Caco-2 (cell line): ENCODE measurements around the gene LAMC1. TPM values are rescaled to one million over a fixed set of nuclear protein-coding genes. Genes with fewer than 3 reads are reported as not detected.

ENCODE experiments used
- BruUV-seq: library from RNA; stranded (reverse); fragments of 400-500 nt; replicated peaks from 2 replicates; lab custom pipeline; 2021; lab: Mats Ljungman, UMichigan
- CTCF ChIA-PET: fragments of 300-600 bp; sonication (Branson Sonifier 250); formaldehyde crosslinking; loops from one replicate; lab custom pipeline; 2022; ENCODE audit warnings: antibody characterized with exemption; lab: Charles Lee
- POLR2A ChIA-PET: fragments of 300-600 bp; sonication (Branson Sonifier 250); formaldehyde crosslinking; loops from one replicate; lab custom pipeline; 2022; ENCODE audit warnings: antibody characterized with exemption; lab: Charles Lee
- DNase-seq, 2 experiments: peaks; one replicate each; pipeline versions ENCODE4 v3.0.0 to v3.0.0-alpha.2; 2020 to 2022
- H3K27me3 ChIP-seq: replicated peaks from 2 replicates; pipeline ENCODE4 v1.6.0; 2011; ENCODE audit warnings: low read length; ENCODE audit not compliant: control insufficient read depth, insufficient read depth
- H3K36me3 ChIP-seq: 2 replicates; pipeline ENCODE4 v1.5.1; 2011; ENCODE audit warnings: low read length; ENCODE audit not compliant: control insufficient read depth, insufficient read depth
- H3K4me1 ChIP-seq: fragments of 250-450 bp; sonication (Bioruptor Pico); 2 replicates; pipeline ENCODE4 v1.5.1; 2020; ENCODE audit warnings: mild to moderate bottlenecking
- H3K4me3 ChIP-seq: 2 replicates; pipeline ENCODE4 v1.5.1; 2011; ENCODE audit warnings: low read depth, mild to moderate bottlenecking, control low read depth, low read length
- H3K9me3 ChIP-seq: fragments of 250-450 bp; sonication (Bioruptor Pico); 2 replicates; pipeline ENCODE4 v1.5.1; 2020; ENCODE audit warnings: mild to moderate bottlenecking, moderate library complexity
- H3K27ac Mint-ChIP-seq: one replicate; pipeline ENCODE4 v1.8.0; 2022; ENCODE audit warnings: mixed read lengths; ENCODE audit not compliant: unreplicated experiment
- H3K27me3 Mint-ChIP-seq: one replicate; pipeline ENCODE4 v1.8.0; 2022; ENCODE audit warnings: mixed read lengths; ENCODE audit not compliant: insufficient read depth, unreplicated experiment
- H3K36me3 Mint-ChIP-seq: one replicate; pipeline ENCODE4 v1.8.0; 2022; ENCODE audit warnings: mild to moderate bottlenecking, mixed read lengths; ENCODE audit not compliant: insufficient read depth, unreplicated experiment
- H3K4me1 Mint-ChIP-seq: one replicate; pipeline ENCODE4 v1.8.0; 2022; ENCODE audit warnings: low read depth, mixed read lengths; ENCODE audit not compliant: unreplicated experiment
- H3K4me3 Mint-ChIP-seq: one replicate; pipeline ENCODE4 v1.8.0; 2022; ENCODE audit warnings: mild to moderate bottlenecking, moderate library complexity, mixed read lengths; ENCODE audit not compliant: unreplicated experiment
- H3K9me3 Mint-ChIP-seq: one replicate; pipeline ENCODE4 v1.8.0; 2022; ENCODE audit warnings: mixed read lengths; ENCODE audit not compliant: unreplicated experiment
- CTCF ChIP-seq, 2 experiments: fragments of 200-600 bp in 1 of 2; IDR thresholded peaks; 1 replicate in 1 of 2; 2 replicates in 1 of 2; pipeline versions ENCODE4 v1.5.1 to v1.8.0; 2011 to 2022; ENCODE audit warnings: antibody characterized with exemption in 1 of 2, control low read depth in 1 of 2, inconsistent platforms in 1 of 2, low read depth in 1 of 2, low read length in 1 of 2, mild to moderate bottlenecking in 1 of 2, moderate library complexity in 1 of 2; ENCODE audit not compliant: insufficient read depth in 1 of 2, severe bottlenecking in 1 of 2, unreplicated experiment in 1 of 2
- intact Hi-C: fragments of 100-400 bp; cut with micrococcal nuclease; formaldehyde crosslinking; loops from one replicate; pipeline ENCODE4 v1.10.0; 2022; ENCODE audit not compliant: unreplicated experiment
- total RNA-seq: library from RNA; stranded (reverse); gene quantifications from 2 replicates; pipeline ENCODE4 v1.2.3, GENCODE V29; 2022

LAMC1 gene
- total RNA-seq, 1 experiment from 2014 or later, result 323 TPM

- H3K4me3 Mint-ChIP-seq, result no peak overlapping the region
- TF ChIP-seq CTCF (IDR thresholded peaks at IDR 0.05; ENCODE audit: insufficient read depth in 1 of 2, low read depth in 1 of 2, low read length in 1 of 2, severe bottlenecking in 1 of 2, unreplicated experiment in 1 of 2), result no peak
- POLR2A ChIA-PET, result no interaction called here
- peaks cover 50% of the 10 kb centered on the region for H3K4me1 ChIP-seq
- H3K27me3 ChIP-seq, result no peaks in the 10 kb centered on the region
- H3K4me3 ChIP-seq, result no peak overlapping the region
- no TSS peak for BruUV-seq
- intact Hi-C loops, result no loop called here
- no peak for DNase-seq
- H3K27ac Mint-ChIP-seq, result no peak overlapping the region
- no peaks in the 10 kb centered on the region for H3K27me3 Mint-ChIP-seq
- no peaks in the 10 kb centered on the region for H3K9me3 Mint-ChIP-seq
- H3K9me3 ChIP-seq, result no peaks in the 10 kb centered on the region
- H3K4me1 Mint-ChIP-seq, result peaks cover 39% of the 10 kb centered on the region
- H3K36me3 Mint-ChIP-seq, result peaks cover 5% of the 10 kb centered on the region
- CTCF ChIA-PET, result interaction anchor here (1.6 kb wide), 1 partner anchor 50 kb away, joined by 8 read pairs; no protein-coding TSS in a partner anchor
- H3K36me3 ChIP-seq, result no peaks in the 10 kb centered on the region
Observed at GRCh38 chr1:183178545-183178944, 155.3 kb downstream of the LAMC1 start.

- no peak overlapping the region for H3K27ac Mint-ChIP-seq
- H3K36me3 Mint-ChIP-seq, result peaks cover 5% of the 10 kb centered on the region
- intact Hi-C loops, result no loop called here
- no peak overlapping the region for H3K4me3 Mint-ChIP-seq
- H3K9me3 Mint-ChIP-seq, result no peaks in the 10 kb centered on the region
- Histone ChIP-seq H3K4me1 (peaks cover 50% of the 10 kb centered on the region), H3K4me3 (no peak overlapping the region), H3K36me3 (no peaks in the 10 kb centered on the region), H3K9me3 (no peaks in the 10 kb centered on the region), H3K27me3 (no peaks in the 10 kb centered on the region)
- no peak for TF ChIP-seq CTCF (IDR thresholded peaks at IDR 0.05; ENCODE audit: insufficient read depth in 1 of 2, low read depth in 1 of 2, low read length in 1 of 2, severe bottlenecking in 1 of 2, unreplicated experiment in 1 of 2)
- no TSS peak for BruUV-seq
- DNase-seq, result no peak
- POLR2A ChIA-PET, result interaction anchor here (0.6 kb wide), 1 partner anchor 47 kb away, joined by 5 read pairs; no protein-coding TSS in a partner anchor
- CTCF ChIA-PET, result no interaction called here
- H3K27me3 Mint-ChIP-seq, result no peaks in the 10 kb centered on the region
- peaks cover 39% of the 10 kb centered on the region for H3K4me1 Mint-ChIP-seq
Observed at GRCh38 chr1:183179033-183179432, 155.8 kb downstream of the LAMC1 start.

GRCh38 chr1:183180218-183180617 lies 157.0 kb downstream of the LAMC1 start:
- no peaks in the 10 kb centered on the region for H3K27me3 ChIP-seq
- no peaks in the 10 kb centered on the region for H3K9me3 Mint-ChIP-seq
- no peaks in the 10 kb centered on the region for H3K9me3 ChIP-seq
- peak overlapping the region; percentile 14 for H3K4me3 Mint-ChIP-seq
- no TSS peak for BruUV-seq
- peaks cover 53% of the 10 kb centered on the region for H3K4me1 ChIP-seq
- peaks cover 39% of the 10 kb centered on the region for H3K4me1 Mint-ChIP-seq
- intact Hi-C loops, result loop anchor here (1.0 kb wide), 1 partner anchor 20 kb away; no protein-coding TSS in a partner anchor
- DNase-seq, result no peak
- H3K27ac Mint-ChIP-seq, result peak overlapping the region; percentile 30
- H3K4me3 ChIP-seq, result no peak overlapping the region
- no peaks in the 10 kb centered on the region for H3K27me3 Mint-ChIP-seq
- CTCF ChIA-PET, result no interaction called here
- POLR2A ChIA-PET, result no interaction called here
- H3K36me3 ChIP-seq, result no peaks in the 10 kb centered on the region
- TF ChIP-seq CTCF (IDR thresholded peaks at IDR 0.05; ENCODE audit: insufficient read depth in 1 of 2, low read depth in 1 of 2, low read length in 1 of 2, severe bottlenecking in 1 of 2, unreplicated experiment in 1 of 2), result no peak
- no peaks in the 10 kb centered on the region for H3K36me3 Mint-ChIP-seq
